HepG2 (cell line): ENCODE results near the gene COL9A3. TPM values are rescaled to one million over a fixed set of nuclear protein-coding genes. Genes with fewer than 3 reads are reported as not detected.
A peak's percentile ranks its signal among the peaks of the same experiment; 100 is the strongest.

Source experiments
- ATF3 ChIP-seq: sonication (generic); formaldehyde crosslinking; IDR thresholded peaks from 2 replicates; pipeline ENCODE4 v1.4.0; 2020; ENCODE audit warnings: missing genetic modification reagents
- CENPBD1 ChIP-seq: sonication (generic); formaldehyde crosslinking; IDR thresholded peaks from 2 replicates; pipeline ENCODE4 v1.8.0; 2022; ENCODE audit warnings: missing genetic modification reagents, low read depth, mild to moderate bottlenecking, borderline replicate concordance
- CENPT ChIP-seq: sonication (generic); formaldehyde crosslinking; IDR thresholded peaks from 2 replicates; pipeline ENCODE4 v1.8.0; 2022; ENCODE audit warnings: low read depth, mild to moderate bottlenecking, moderate library complexity, missing genetic modification reagents
- FOXK1 ChIP-seq: sonication (generic); formaldehyde crosslinking; IDR thresholded peaks from 2 replicates; pipeline ENCODE4 v1.4.0; 2020; ENCODE audit warnings: low read depth, missing genetic modification reagents, borderline replicate concordance
- GPN1 ChIP-seq: sonication (generic); formaldehyde crosslinking; IDR thresholded peaks from 2 replicates; pipeline ENCODE4 v1.5.1; 2020; ENCODE audit warnings: missing genetic modification reagents, borderline replicate concordance
- GZF1 ChIP-seq: sonication (generic); formaldehyde crosslinking; IDR thresholded peaks from 2 replicates; pipeline ENCODE4 v1.5.1; 2020; ENCODE audit warnings: mild to moderate bottlenecking, missing genetic modification reagents
- HES4 ChIP-seq: sonication (generic); formaldehyde crosslinking; IDR thresholded peaks from 2 replicates; pipeline ENCODE4 v1.9.0; 2021; ENCODE audit warnings: mild to moderate bottlenecking, missing genetic modification reagents, borderline replicate concordance
- KDM5B ChIP-seq: sonication (generic); formaldehyde crosslinking; IDR thresholded peaks from 2 replicates; pipeline ENCODE4 v1.4.0; 2020; ENCODE audit warnings: missing genetic modification reagents, mild to moderate bottlenecking, borderline replicate concordance
- KLF12 ChIP-seq: sonication (generic); formaldehyde crosslinking; IDR thresholded peaks from 2 replicates; pipeline ENCODE4 v1.4.0; 2020; ENCODE audit warnings: missing genetic modification reagents, borderline replicate concordance
- MIER3 ChIP-seq: IDR thresholded peaks from 2 replicates; pipeline ENCODE4 v1.6.1; 2016; ENCODE audit warnings: missing compliant biosample characterization, borderline replicate concordance
- MIXL1 ChIP-seq: IDR thresholded peaks from 2 replicates; pipeline ENCODE4 v1.6.1; 2016
- NFRKB ChIP-seq: fragments of 450-650 bp; IDR thresholded peaks from 2 replicates; pipeline ENCODE4 v1.6.1; 2017
- NR0B2 ChIP-seq: sonication (generic); formaldehyde crosslinking; IDR thresholded peaks from 2 replicates; pipeline ENCODE4 v1.4.0; 2020; ENCODE audit warnings: mild to moderate bottlenecking, missing genetic modification reagents
- PHF8 ChIP-seq: sonication (generic); formaldehyde crosslinking; IDR thresholded peaks from 2 replicates; pipeline ENCODE4 v1.5.0; 2020; ENCODE audit warnings: missing genetic modification reagents
- PITX1 ChIP-seq: sonication (generic); formaldehyde crosslinking; IDR thresholded peaks from 2 replicates; pipeline ENCODE4 v1.5.1; 2020; ENCODE audit warnings: mild to moderate bottlenecking, missing genetic modification reagents
- PLSCR1 ChIP-seq: sonication (generic); formaldehyde crosslinking; IDR thresholded peaks from 2 replicates; pipeline ENCODE4 v1.5.0; 2020; ENCODE audit warnings: missing genetic modification reagents, mild to moderate bottlenecking, borderline replicate concordance
- RBM22 ChIP-seq: fragments of 200-400 bp; formaldehyde crosslinking; optimal IDR thresholded peaks from 2 replicates; pipeline ENCODE3; 2017; ENCODE audit warnings: mild to moderate bottlenecking, low read length, moderate library complexity
- TFAP4 ChIP-seq: sonication (generic); IDR thresholded peaks from 2 replicates; pipeline ENCODE4 v1.6.1; 2016; ENCODE audit warnings: low read depth, borderline replicate concordance
- ZBTB1 ChIP-seq: sonication (generic); formaldehyde crosslinking; IDR thresholded peaks from 2 replicates; pipeline ENCODE4 v1.4.0; 2020; ENCODE audit warnings: missing genetic modification reagents, borderline replicate concordance
- ZBTB2 ChIP-seq: sonication (generic); formaldehyde crosslinking; IDR thresholded peaks from 2 replicates; pipeline ENCODE4 v1.8.0; 2022; ENCODE audit warnings: low read depth, missing genetic modification reagents
- ZNF263 ChIP-seq: sonication (generic); formaldehyde crosslinking; IDR thresholded peaks from 2 replicates; pipeline ENCODE4 v1.4.0; 2020; ENCODE audit warnings: missing genetic modification reagents
- ZNF274 ChIP-seq: sonication (generic); formaldehyde crosslinking; IDR thresholded peaks from 2 replicates; pipeline ENCODE4 v1.5.1; 2020; ENCODE audit warnings: mild to moderate bottlenecking, missing genetic modification reagents
- ZNF460 ChIP-seq: sonication (generic); formaldehyde crosslinking; IDR thresholded peaks from 2 replicates; pipeline ENCODE4 v1.5.1; 2020; ENCODE audit warnings: missing genetic modification reagents, mild to moderate bottlenecking, borderline replicate concordance
- ZNF563 ChIP-seq: sonication (generic); formaldehyde crosslinking; IDR thresholded peaks from 2 replicates; pipeline ENCODE4 v1.8.0; 2022; ENCODE audit warnings: mild to moderate bottlenecking, moderate library complexity, missing genetic modification reagents
- ZNF670 ChIP-seq: sonication (generic); formaldehyde crosslinking; IDR thresholded peaks from 2 replicates; pipeline ENCODE4 v1.8.0; 2022; ENCODE audit warnings: mild to moderate bottlenecking, missing genetic modification reagents, borderline replicate concordance
- ZNF678 ChIP-seq: sonication (generic); formaldehyde crosslinking; IDR thresholded peaks from 2 replicates; pipeline ENCODE4 v1.4.0; 2020; ENCODE audit warnings: mild to moderate bottlenecking, missing genetic modification reagents
- ZNF782 ChIP-seq: sonication (generic); formaldehyde crosslinking; IDR thresholded peaks from 2 replicates; pipeline ENCODE4 v1.4.0; 2020; ENCODE audit warnings: missing genetic modification reagents, mild to moderate bottlenecking, borderline replicate concordance
- ZNF891 ChIP-seq: sonication (generic); formaldehyde crosslinking; IDR thresholded peaks from 2 replicates; pipeline ENCODE4 v1.5.0; 2020; ENCODE audit warnings: mild to moderate bottlenecking, missing genetic modification reagents
- polyA plus RNA-seq, 8 experiments: library from polyadenylated mRNA; depleted of rRNA in 3 of 8; stranded (reverse) in 7 of 8; unstranded in 1 of 8; fragments of >200 nt; fragmentation: Illumina TruSeq in 4 of 8; extraction: Trizol in 4 of 8; gene quantifications; 2 replicates each; pipeline versions ENCODE4 v1.2.1 to v1.2.3, GENCODE V29; 2011 to 2016; ENCODE audit warnings: low read depth in 4 of 8, missing spikeins in 1 of 8, mixed read lengths in 1 of 8; ENCODE audit not compliant: insufficient read depth in 1 of 8
- total RNA-seq, 5 experiments: library from RNA; depleted of rRNA; stranded (reverse); fragments of >200 nt; fragmentation: Illumina TruSeq; extraction: Trizol; gene quantifications; 2 replicates each; pipeline ENCODE4 v1.2.3, GENCODE V29; 2016; ENCODE audit warnings: low read depth in 1 of 5

COL9A3 gene
- total and polyA plus RNA-seq, 2 of the 13 experiments (the other 11 are each of a cell fraction or from before 2014, with no cell fraction given), result 155 to 204 TPM

GRCh38 chr20:62804627-62805154 lies 12.2 kb upstream of the COL9A3 start, which contains the start of gene OGFR (continued):
- TF ChIP-seq MIXL1 (CRISPR knock-in tag), result no peak
- TF ChIP-seq NFRKB, result no peak
- TF ChIP-seq ZNF891, result peak; percentile 67; the same call in 1 of the 2 replicates
- peak; percentile 90 for TF ChIP-seq PHF8
- no peak for TF ChIP-seq GZF1 (CRISPR knock-in tag)
- no peak for TF ChIP-seq ZNF670 (CRISPR knock-in tag)
- no peak; the same call in 1 of the 2 replicates for TF ChIP-seq GPN1
- peak; percentile 44 for TF ChIP-seq ZNF563 (CRISPR knock-in tag)
- no peak for TF ChIP-seq ZBTB1 (CRISPR knock-in tag)
- TF ChIP-seq NR0B2 (CRISPR knock-in tag), result peak; percentile 89
- TF ChIP-seq ZNF263, result peak; percentile 91
- no peak; the same call in 1 of the 2 replicates for TF ChIP-seq CENPT (CRISPR knock-in tag)
- peak; percentile 43; the same call in 1 of the 2 replicates for TF ChIP-seq FOXK1 (CRISPR knock-in tag)
- TF ChIP-seq PITX1, result peak; percentile 17
- no peak; the same call in 1 of the 2 replicates for TF ChIP-seq ZNF782 (CRISPR knock-in tag)
- TF ChIP-seq TFAP4, result 0 out of 2 replicates have a peak, but pooled peaks have one; percentile 9
- 0 out of 2 replicates have a peak, but pooled peaks have one; percentile 54 for TF ChIP-seq MIER3 (CRISPR knock-in tag)
- no peak for TF ChIP-seq CENPBD1
- TF ChIP-seq KDM5B, result no peak
- TF ChIP-seq ATF3 (CRISPR knock-in tag), result peak; percentile 26; the same call in 1 of the 2 replicates
- TF ChIP-seq ZNF460 (CRISPR knock-in tag), result no peak
- peak; percentile 83 for TF ChIP-seq ZBTB2 (CRISPR knock-in tag)
- TF ChIP-seq PLSCR1 (CRISPR knock-in tag), result no peak
- no peak; the same call in 1 of the 2 replicates for TF ChIP-seq ZNF274 (CRISPR knock-in tag)
- peak; percentile 58; the same call in 1 of the 2 replicates for TF ChIP-seq KLF12 (CRISPR knock-in tag)
- no peak for TF ChIP-seq RBM22
- TF ChIP-seq ZNF678 (CRISPR knock-in tag), result no peak
- no peak; the same call in 1 of the 2 replicates for TF ChIP-seq HES4
